NCI-H1417 (cell line): ENCODE measurements around the gene LCNL1.

ENCODE experiments used
- DNase-seq, 3 experiments: peaks; one replicate each; lab custom pipeline; 2025; lab: John Stamatoyannopoulos, UW

Gene LCNL1

GRCh38 chr9:136960212-136960937 lies 22.4 kb upstream of the LCNL1 start:
- DNase-seq, result no peak

- no peak for DNase-seq
Measured at GRCh38 chr9:136960938-136961275, 21.9 kb upstream of the LCNL1 start.

- no peak for DNase-seq
Measured at GRCh38 chr9:136961279-136962065, 21.3 kb upstream of the LCNL1 start.

GRCh38 chr9:136962163-136962562 lies 20.6 kb upstream of the LCNL1 start:
- no peak for DNase-seq

DNA sequence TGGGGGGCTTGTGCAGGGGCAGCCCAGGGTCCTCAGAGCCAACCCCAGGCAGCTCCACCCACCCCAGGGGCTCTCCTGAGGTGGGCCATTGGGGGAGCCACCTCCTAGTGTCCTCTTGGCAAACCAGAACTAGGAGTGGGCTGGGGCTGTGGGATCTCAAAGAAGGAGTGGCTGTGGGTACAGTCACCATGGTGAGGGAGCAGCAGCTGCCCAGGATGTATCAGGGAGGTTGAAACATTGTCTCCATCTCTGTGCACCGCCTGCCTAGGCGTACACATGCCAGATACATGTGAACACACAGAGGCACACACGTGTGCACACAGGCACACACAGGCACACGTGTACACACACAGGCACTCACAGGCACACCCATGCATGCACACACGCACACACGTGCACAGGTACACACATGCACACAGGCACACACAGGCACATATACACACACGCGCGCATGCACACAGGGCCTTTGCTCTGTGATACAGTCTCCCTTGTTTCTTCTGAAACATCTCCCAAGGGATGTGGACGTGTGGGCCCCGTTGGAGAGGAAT lies 20.0 kb upstream of the LCNL1 start:
- no peak for DNase-seq

DNA sequence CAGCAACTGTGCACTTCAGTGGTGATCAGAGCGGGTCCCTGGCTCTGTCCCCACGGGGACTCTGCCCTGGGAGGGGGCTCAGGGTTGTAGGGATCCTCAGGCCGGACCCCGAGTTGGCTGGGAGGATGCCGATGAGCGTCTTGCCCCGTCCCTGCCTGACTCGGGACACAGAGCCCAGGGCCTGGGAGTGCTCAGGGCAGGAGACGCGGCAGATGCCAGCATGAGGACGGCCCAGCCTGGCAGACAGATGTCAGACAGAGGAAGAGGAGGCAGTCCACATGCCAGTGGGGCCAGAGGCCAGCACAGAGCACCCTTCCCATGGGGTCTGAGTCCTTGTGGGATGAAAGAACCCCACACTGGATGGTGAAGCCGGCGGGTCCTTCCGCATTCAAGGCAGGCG lies 19.5 kb upstream of the LCNL1 start:
- no peak for DNase-seq

GRCh38 chr9:136963751-136964150 lies 19.0 kb upstream of the LCNL1 start:
- DNase-seq, result no peak

- DNase-seq, result peak; percentile 16 to 72 (median 44)
Measured at GRCh38 chr9:136964171-136964689, 18.6 kb upstream of the LCNL1 start.

DNA sequence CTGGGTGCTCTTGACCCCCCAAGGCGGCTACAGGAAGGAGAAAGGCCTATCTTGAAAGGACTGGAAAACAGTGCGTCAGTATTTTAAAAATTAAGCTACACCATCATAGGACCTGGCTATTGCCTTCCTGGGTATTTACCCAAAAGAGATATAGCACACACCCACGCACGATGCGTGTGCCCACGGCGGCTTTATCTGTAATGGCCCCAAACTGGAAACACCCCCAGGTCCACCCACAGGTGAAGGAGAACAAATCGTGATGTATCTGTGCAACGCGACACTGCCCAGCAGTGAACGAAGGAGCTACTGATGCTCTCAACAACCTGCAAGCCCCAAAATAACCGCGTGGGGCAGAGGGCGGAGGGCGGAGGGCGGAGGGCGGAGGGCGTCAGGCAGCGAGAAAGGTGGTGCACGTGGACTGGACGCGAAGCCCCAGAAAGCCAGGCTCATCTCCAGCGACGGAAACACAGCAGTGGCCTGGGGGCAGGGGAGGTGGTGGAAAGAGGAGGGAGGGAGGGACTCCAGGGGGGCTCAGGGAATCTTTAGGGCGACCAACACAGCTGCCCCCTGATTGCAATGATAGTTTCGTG lies 17.9 kb upstream of the LCNL1 start:
- no peak for DNase-seq

GRCh38 chr9:136965771-136966484 lies 16.9 kb upstream of the LCNL1 start:
- no peak for DNase-seq

DNA sequence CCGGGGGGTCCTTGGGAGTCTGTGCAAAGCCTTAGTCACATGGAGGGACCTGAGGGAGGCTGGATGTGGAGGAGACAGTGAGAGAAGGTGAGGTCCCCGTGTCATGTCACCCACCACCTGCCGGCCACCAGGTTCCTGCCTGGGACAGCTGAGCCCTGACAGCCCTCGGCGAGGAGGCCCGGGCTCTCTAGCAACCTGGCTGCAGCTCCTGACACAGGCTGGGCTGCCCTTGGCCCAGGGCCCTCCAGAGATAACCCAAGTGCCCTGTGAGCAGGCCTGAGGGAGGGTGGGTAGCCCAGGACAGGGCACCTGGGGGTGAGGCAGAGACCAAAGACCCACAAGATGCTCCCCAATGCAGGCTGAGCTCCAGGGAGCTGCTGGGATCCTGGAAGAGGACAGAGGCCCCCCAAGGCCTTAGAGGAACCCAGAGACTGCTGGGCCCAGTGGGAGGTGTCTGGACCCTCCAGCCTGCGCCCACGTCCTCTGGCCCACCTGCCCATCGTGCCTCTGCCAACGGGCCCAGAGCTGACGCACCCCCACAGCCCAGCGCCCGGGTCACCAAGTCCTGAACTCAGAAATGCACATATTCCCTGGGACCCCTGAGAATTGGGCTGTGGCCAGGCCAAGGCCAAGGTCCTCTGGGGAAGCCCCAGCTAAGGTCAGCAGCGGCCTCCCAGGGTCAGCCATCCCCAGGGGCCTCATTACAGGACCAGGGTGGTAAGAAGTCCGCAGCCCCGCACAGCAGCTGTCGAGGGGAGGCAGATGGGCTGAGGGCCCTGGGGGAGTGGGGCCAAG lies 14.3 kb upstream of the LCNL1 start:
- DNase-seq, result no peak

DNA sequence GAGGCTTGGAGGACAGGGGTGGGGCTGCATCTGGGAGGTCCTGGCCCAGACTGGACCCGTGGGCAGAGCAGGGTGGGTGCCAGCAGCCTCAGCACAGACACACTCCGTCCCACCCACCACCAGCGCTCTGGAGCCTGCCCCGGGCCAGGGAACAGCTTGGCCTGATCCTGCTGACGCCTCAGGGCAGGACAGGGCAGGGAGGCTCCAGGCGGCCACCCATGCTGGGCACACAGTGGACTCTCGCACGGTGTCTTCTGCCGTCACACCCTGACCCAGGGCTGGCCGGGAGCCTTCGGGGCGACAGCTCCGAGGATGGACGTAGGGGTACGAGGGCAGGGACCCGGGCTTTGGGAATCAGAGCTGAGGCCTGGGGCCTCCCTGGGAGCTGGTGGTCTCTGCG lies 13.6 kb upstream of the LCNL1 start:
- DNase-seq, result no peak

DNA sequence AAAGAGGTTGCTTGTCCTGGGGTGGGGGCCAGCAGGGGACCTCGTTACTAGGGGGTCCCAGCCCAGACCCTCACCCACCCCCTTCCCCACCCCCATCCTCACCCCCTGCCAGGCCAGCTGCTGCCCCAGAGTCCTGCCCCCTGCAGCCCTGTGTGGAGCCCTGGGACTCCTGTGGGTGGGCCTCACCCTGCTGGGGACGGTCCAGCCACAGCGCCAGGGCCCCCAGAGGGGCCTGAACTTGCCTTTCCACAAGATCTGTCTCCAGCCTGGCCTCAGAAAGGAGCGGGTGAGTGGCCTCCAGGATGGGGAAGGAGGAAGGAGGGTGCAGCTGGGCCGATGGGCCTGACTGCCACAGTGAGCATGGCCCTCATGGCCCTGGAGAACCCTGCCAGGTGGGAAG lies 13.0 kb upstream of the LCNL1 start:
- DNase-seq, result no peak

DNA sequence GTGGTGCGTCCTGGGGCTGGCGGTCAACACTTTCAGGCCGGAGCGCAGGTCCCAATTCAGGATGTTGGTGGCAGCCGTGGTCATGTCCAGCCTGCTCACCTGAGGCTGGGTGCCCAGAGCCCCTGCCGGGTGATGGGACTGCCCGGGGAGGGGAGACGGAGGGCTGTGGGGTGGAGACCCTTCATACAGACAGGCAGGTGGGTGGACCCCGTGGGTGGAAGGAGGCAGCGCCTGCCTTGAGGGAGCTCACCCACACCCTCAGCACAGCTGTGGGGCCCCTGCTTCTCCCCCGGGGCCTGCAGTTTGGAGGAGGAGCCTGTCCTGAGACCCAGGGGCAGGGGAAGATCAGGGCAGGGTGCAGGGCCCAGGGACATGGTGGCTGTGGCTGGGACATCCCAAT lies 12.4 kb upstream of the LCNL1 start:
- DNase-seq, result no peak

- no peak for DNase-seq
Measured at GRCh38 chr9:136971746-136972145, 11.0 kb upstream of the LCNL1 start.

DNA sequence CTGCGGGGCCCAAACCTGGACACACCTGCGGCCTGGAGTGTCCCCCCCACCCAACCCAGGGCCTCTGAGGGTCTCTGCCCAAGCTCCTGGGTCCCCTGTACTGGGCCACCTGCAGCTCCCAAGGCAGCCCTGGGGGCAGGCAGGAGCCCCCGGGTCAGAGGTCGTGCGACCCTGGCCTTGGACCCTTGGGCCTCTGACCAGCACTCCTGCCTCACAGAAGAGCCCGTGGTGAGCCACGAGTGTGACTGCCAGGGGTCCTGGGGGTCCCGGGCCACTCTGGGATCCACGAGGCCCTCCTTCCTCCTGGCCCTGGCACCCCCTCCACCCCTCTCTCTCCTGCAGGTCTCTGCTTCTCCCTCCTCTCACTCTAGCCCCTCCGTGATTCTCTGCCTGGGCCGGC lies 10.5 kb upstream of the LCNL1 start:
- no peak for DNase-seq

- no peak for DNase-seq
Measured at GRCh38 chr9:136972743-136973142, 10.1 kb upstream of the LCNL1 start.

DNA sequence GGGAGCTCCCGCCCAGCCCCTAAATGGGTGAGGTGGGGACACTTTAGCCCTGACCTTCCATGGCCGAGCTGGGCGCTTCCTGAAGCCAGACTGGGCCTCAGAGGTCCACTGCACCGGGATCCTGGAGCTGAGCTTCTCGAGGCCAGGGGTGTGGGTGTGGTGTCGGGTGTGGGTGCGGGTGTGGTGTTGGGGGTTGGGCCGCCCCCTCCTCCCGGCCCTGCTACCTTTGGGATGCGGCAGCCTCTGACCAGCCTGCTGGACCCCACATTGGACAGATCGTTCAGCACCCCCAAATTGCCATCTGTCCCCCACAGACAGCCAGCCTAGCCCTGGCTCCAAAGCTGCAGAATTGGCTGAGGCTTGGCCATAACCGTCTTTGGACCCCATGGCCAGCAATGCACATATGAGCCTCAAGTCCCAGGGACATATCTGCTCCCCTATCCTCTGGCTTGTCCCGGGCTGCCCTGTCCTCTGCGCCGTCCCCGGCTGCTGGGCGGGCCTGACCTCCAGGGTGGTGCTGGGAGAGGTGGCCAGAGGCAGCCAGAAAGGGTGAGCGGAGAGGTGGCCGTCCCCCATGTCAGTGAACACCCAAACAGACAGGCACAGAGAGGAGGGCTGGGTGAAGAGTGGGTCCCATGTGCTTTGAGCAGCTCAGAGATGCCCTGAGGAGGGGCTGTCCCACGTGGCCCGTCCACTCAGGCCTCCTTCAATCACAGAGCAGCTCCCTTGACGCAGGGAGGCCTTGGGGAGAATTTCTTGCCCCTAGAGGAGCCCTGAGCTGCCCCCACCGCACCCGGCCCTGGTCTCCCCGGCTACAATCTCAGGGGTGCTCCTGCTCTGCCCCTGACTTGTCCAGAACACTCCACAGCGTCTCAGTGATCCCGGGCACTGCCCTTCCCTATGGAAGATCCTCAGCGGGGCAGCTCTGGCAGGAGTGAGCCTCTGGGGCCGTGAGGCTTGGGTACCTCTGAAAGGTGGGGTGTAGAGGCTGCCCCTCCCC lies 8.9 kb upstream of the LCNL1 start:
- DNase-seq, result no peak

- no peak for DNase-seq
Measured at GRCh38 chr9:136974817-136975535, 7.8 kb upstream of the LCNL1 start.
